Hepatocyte (in vitro differentiated cells): Measurements from ENCODE around the gene ATXN7L1. TPM values are rescaled to one million over a fixed set of nuclear protein-coding genes. Genes with fewer than 3 reads are reported as not detected.
A peak's percentile ranks its signal among the peaks of the same experiment; 100 is the strongest.

Experiments
- DNase-seq: peaks from one replicate; pipeline ENCODE4 v3.0.0-alpha.2; 2016; ENCODE audit warnings: low spot score
- H2AFZ ChIP-seq: fragments of 200-600 bp; sonication (generic); 2 replicates; pipeline ENCODE4 v1.6.0; 2016; ENCODE audit warnings: antibody characterized with exemption, mild to moderate bottlenecking
- H3K27ac ChIP-seq: fragments of 200-600 bp; sonication (generic); 2 replicates; pipeline ENCODE4 v1.5.1; 2016; ENCODE audit warnings: mild to moderate bottlenecking
- H3K27me3 ChIP-seq: fragments of 200-600 bp; sonication (generic); 2 replicates; pipeline ENCODE4 v1.6.1; 2016
- H3K36me3 ChIP-seq: fragments of 200-600 bp; sonication (generic); replicated peaks from 2 replicates; pipeline ENCODE4 v1.5.1; 2016; ENCODE audit warnings: low read depth; ENCODE audit not compliant: insufficient read depth
- H3K4me1 ChIP-seq: fragments of 200-600 bp; sonication (generic); 2 replicates; pipeline ENCODE4 v1.5.1; 2016; ENCODE audit warnings: mild to moderate bottlenecking, moderate library complexity; ENCODE audit not compliant: insufficient read depth
- H3K4me2 ChIP-seq: fragments of 200-600 bp; sonication (generic); 2 replicates; pipeline ENCODE4 v1.6.0; 2016
- H3K4me3 ChIP-seq: fragments of 200-600 bp; sonication (generic); 2 replicates; pipeline ENCODE4 v1.5.1; 2016; ENCODE audit warnings: mild to moderate bottlenecking
- H3K79me2 ChIP-seq: fragments of 200-600 bp; sonication (generic); 2 replicates; pipeline ENCODE4 v1.6.0; 2017; ENCODE audit warnings: mild to moderate bottlenecking
- H3K9me2 ChIP-seq: fragments of 200-600 bp; sonication (generic); replicated peaks from 2 replicates; pipeline ENCODE4 v1.6.0; 2017; ENCODE audit warnings: mild to moderate bottlenecking; ENCODE audit not compliant: insufficient read depth
- H3K9me3 ChIP-seq: fragments of 200-600 bp; sonication (generic); 2 replicates; pipeline ENCODE4 v1.5.1; 2016; ENCODE audit warnings: low read depth, mild to moderate bottlenecking
- H4K20me1 ChIP-seq: fragments of 200-600 bp; sonication (generic); 2 replicates; pipeline ENCODE4 v1.6.0; 2016; ENCODE audit warnings: mild to moderate bottlenecking; ENCODE audit not compliant: insufficient read depth, poor library complexity, severe bottlenecking
- CTCF ChIP-seq: fragments of 200-600 bp; sonication (generic); IDR thresholded peaks from 2 replicates; pipeline ENCODE4 v1.5.1; 2016; ENCODE audit warnings: antibody characterized with exemption, mild to moderate bottlenecking; ENCODE audit not compliant: poor library complexity
- EZH2 ChIP-seq: fragments of 200-600 bp; sonication (generic); IDR thresholded peaks from 2 replicates; pipeline ENCODE4 v1.6.1; 2016; ENCODE audit warnings: antibody characterized with exemption, mild to moderate bottlenecking, borderline replicate concordance
- EZH2phosphoT487 ChIP-seq: fragments of 200-600 bp; sonication (generic); IDR thresholded peaks from one replicate; pipeline ENCODE4 v1.6.1; 2018; ENCODE audit warnings: antibody characterized with exemption, mild to moderate bottlenecking, low read depth, moderate library complexity; ENCODE audit not compliant: unreplicated experiment, severe bottlenecking
- WGBS: methylation state at CpG from one replicate; pipeline ENCODE4 v1.1.6; 2016; ENCODE audit warnings: low lambda C conversion rate; ENCODE audit errors: missing lambda C conversion rate; 5-methylcytosine and 5-hydroxymethylcytosine counted together
- polyA plus RNA-seq: library from polyadenylated mRNA; unstranded; fragments of >200 nt; fragmentation: Nextera tagmentation; extraction: Ambion mirVana; gene quantifications from 2 replicates; pipeline ENCODE4 v1.2.1, GENCODE V29; 2016
- total RNA-seq: library from RNA; depleted of rRNA; stranded (reverse); fragments of >200 nt; gene quantifications from 2 replicates; pipeline ENCODE4 v1.2.3, GENCODE V29; 2014

Gene ATXN7L1
- total RNA-seq, result 8.5 and 9.3 TPM in 2 replicates
- polyA plus RNA-seq, result 6.7 and 8.9 TPM in 2 replicates

- peak within 1 kb of the TSS; percentile 88 for H3K4me2 ChIP-seq
- H3K9me3 ChIP-seq, result no peaks in the 10 kb centered on the region
- H3K4me1 ChIP-seq, result peaks cover 7% of the 10 kb centered on the region
- DNase-seq, result peak; percentile 97
- H3K4me3 ChIP-seq, result peak within 1 kb of the TSS; percentile 57
- peaks cover 60% of the 10 kb centered on the region for H3K79me2 ChIP-seq
- no peaks in the 10 kb centered on the region for H3K9me2 ChIP-seq
- H4K20me1 ChIP-seq, result no peaks in the 10 kb centered on the region
- peak within 1 kb of the TSS; percentile 57 for H2AFZ ChIP-seq
- no peaks in the 10 kb centered on the region for H3K27me3 ChIP-seq
- no peaks in the 10 kb centered on the region for H3K36me3 ChIP-seq
- TF ChIP-seq EZH2, result no peak
- TF ChIP-seq EZH2phosphoT487, result no peak
- TF ChIP-seq CTCF, result peak; percentile 54
- peak within 1 kb of the TSS; percentile 91 for H3K27ac ChIP-seq
- under 1% methylated on average over 28 of the region's 77 CpGs for WGBS
Observed at GRCh38 chr7:105876091-105876963, at the start of gene ATXN7L1. ATXN7L1 (minus strand) TSS chr7:105876599; CDS start chr7:105876558, 41 bp downstream.

- no peaks in the 10 kb centered on the region for H3K9me2 ChIP-seq
- no peak for DNase-seq
- H3K4me1 ChIP-seq, result no peaks in the 10 kb centered on the region
- WGBS, result 47% methylated on average over 3 of the region's 3 CpGs
- TF ChIP-seq CTCF, result no peak
- TF ChIP-seq EZH2, result no peak
- TF ChIP-seq EZH2phosphoT487, result no peak
- no peaks in the 10 kb centered on the region for H4K20me1 ChIP-seq
- no peaks in the 10 kb centered on the region for H3K9me3 ChIP-seq
- H2AFZ ChIP-seq, result no peak overlapping the region
- H3K4me3 ChIP-seq, result no peak overlapping the region
- no peaks in the 10 kb centered on the region for H3K27me3 ChIP-seq
- H3K27ac ChIP-seq, result no peak overlapping the region
- no peaks in the 10 kb centered on the region for H3K79me2 ChIP-seq
- H3K4me2 ChIP-seq, result no peak overlapping the region
- H3K36me3 ChIP-seq, result no peaks in the 10 kb centered on the region
Observed at GRCh38 chr7:105926131-105926530, 49.7 kb upstream of the ATXN7L1 start.

GRCh38 chr7:105924945-105925344, 48.5 kb upstream of the ATXN7L1 start:
- no peaks in the 10 kb centered on the region for H3K27me3 ChIP-seq
- H3K4me1 ChIP-seq, result no peaks in the 10 kb centered on the region
- H3K4me3 ChIP-seq, result no peak overlapping the region
- no peak for DNase-seq
- TF ChIP-seq EZH2phosphoT487, result no peak
- no peaks in the 10 kb centered on the region for H3K9me3 ChIP-seq
- WGBS, result 94% methylated on average over 1 of the region's 1 CpG
- H4K20me1 ChIP-seq, result no peaks in the 10 kb centered on the region
- H3K4me2 ChIP-seq, result no peak overlapping the region
- H3K9me2 ChIP-seq, result no peaks in the 10 kb centered on the region
- no peaks in the 10 kb centered on the region for H3K79me2 ChIP-seq
- no peak overlapping the region for H3K27ac ChIP-seq
- H2AFZ ChIP-seq, result no peak overlapping the region
- H3K36me3 ChIP-seq, result no peaks in the 10 kb centered on the region

GRCh38 chr7:105920766-105921165, 44.4 kb upstream of the ATXN7L1 start:
- Histone ChIP-seq H3K4me3 (no peak overlapping the region), H3K9me2 (no peaks in the 10 kb centered on the region), H3K27me3 (no peaks in the 10 kb centered on the region), H4K20me1 (no peaks in the 10 kb centered on the region), H2AFZ (no peak overlapping the region), H3K36me3 (no peaks in the 10 kb centered on the region), H3K27ac (no peak overlapping the region), H3K4me2 (no peak overlapping the region), H3K79me2 (no peaks in the 10 kb centered on the region), H3K4me1 (no peaks in the 10 kb centered on the region), H3K9me3 (no peaks in the 10 kb centered on the region)
- TF ChIP-seq CTCF (no peak), EZH2phosphoT487 (no peak), EZH2 (no peak)
- no peak for DNase-seq
- 85% methylated on average over 4 of the region's 4 CpGs for WGBS
